ENCODE results near the gene LSAMP. TPM values are rescaled to one million over a fixed set of nuclear protein-coding genes. Genes with fewer than 3 reads are reported as not detected.

The LSAMP gene
- polyA plus RNA-seq, 1 of the 3 experiments (the other 2 are of a cell fraction): 6.6 TPM

GRCh38 chr3:116394365-116394764 is 50.9 kb downstream of the LSAMP start:
- TF ChIP-seq RAD21 (IDR thresholded peaks at IDR 0.05; ENCODE audit: low read length): no peak
- CTCF ChIA-PET: interaction anchor here (0.8 to 1.0 kb wide), 2 partner anchors 10 to 97 kb away, joined by 3 read pairs; no protein-coding TSS in a partner anchor
- no peaks in the 10 kb centered on the region for H3K9me2 ChIP-seq
- no peaks in the 10 kb centered on the region for H3K9me3 ChIP-seq
- H3K79me2 ChIP-seq (ENCODE audit: insufficient read depth): no peaks in the 10 kb centered on the region
- no peaks in the 10 kb centered on the region for H3F3A ChIP-seq (replicated peaks; ENCODE audit: insufficient read depth)
- POLR2A ChIA-PET: no interaction called here
- no peaks in the 10 kb centered on the region for H3K36me3 ChIP-seq (replicated peaks in 1 of 2; ENCODE audit: control insufficient read depth in 1 of 2, insufficient read depth in 2 of 2, low read length in 1 of 2)
- H3K4me1 ChIP-seq (ENCODE audit: control insufficient read depth in 1 of 2, insufficient read depth in 2 of 2, low read depth in 1 of 2, low read length in 1 of 2): no peaks in the 10 kb centered on the region
- H2AFZ ChIP-seq (ENCODE audit: low read depth): no peak overlapping the region
- H3K4me3 ChIP-seq (ENCODE audit: low read depth in 2 of 2, low read length in 1 of 2): no peak overlapping the region
- no peak for DNase-seq
- H3K27me3 ChIP-seq (ENCODE audit: insufficient read depth): no peaks in the 10 kb centered on the region
- WGBS (ENCODE audit: low lambda C conversion rate): 41% methylated on average over 4 of the region's 4 CpGs
- H3K9ac ChIP-seq: no peak overlapping the region
- H3K4me2 ChIP-seq: no peak overlapping the region
- H3K27ac ChIP-seq (ENCODE audit: low read depth in 2 of 2, low read length in 1 of 2): no peak overlapping the region
- no peaks in the 10 kb centered on the region for H4K20me1 ChIP-seq (ENCODE audit: insufficient read depth)

- Histone ChIP-seq H3K79me2 (ENCODE audit: insufficient read depth) (no peaks in the 10 kb centered on the region), H3F3A (replicated peaks; ENCODE audit: insufficient read depth) (no peaks in the 10 kb centered on the region), H3K27me3 (ENCODE audit: insufficient read depth) (no peaks in the 10 kb centered on the region), H4K20me1 (ENCODE audit: insufficient read depth) (no peaks in the 10 kb centered on the region), H3K36me3 (replicated peaks in 1 of 2; ENCODE audit: control insufficient read depth in 1 of 2, insufficient read depth in 2 of 2, low read length in 1 of 2) (no peaks in the 10 kb centered on the region), H3K4me3 (ENCODE audit: low read depth in 2 of 2, low read length in 1 of 2) (no peak overlapping the region), H3K4me2 (no peak overlapping the region), H3K9ac (no peak overlapping the region), H3K9me2 (no peaks in the 10 kb centered on the region), H3K9me3 (no peaks in the 10 kb centered on the region), H3K27ac (ENCODE audit: low read depth in 2 of 2, low read length in 1 of 2) (no peak overlapping the region), H2AFZ (ENCODE audit: low read depth) (no peak overlapping the region), H3K4me1 (ENCODE audit: control insufficient read depth in 1 of 2, insufficient read depth in 2 of 2, low read depth in 1 of 2, low read length in 1 of 2) (no peaks in the 10 kb centered on the region; a peak in 1 of 4 replicates)
- POLR2A ChIA-PET: no interaction called here
- CTCF ChIA-PET: no interaction called here
- TF ChIP-seq RFX5 (IDR thresholded peaks at IDR 0.05; ENCODE audit: low read length): no peak
- TF ChIP-seq ELF1 (IDR thresholded peaks at IDR 0.05): no peak
- TF ChIP-seq TEAD4 (IDR thresholded peaks at IDR 0.05; ENCODE audit: borderline replicate concordance, insufficient read depth): no peak
- no peak for TF ChIP-seq FOXM1 (IDR thresholded peaks at IDR 0.05; ENCODE audit: low read depth)
- TF ChIP-seq IRF3 (IDR thresholded peaks at IDR 0.05; ENCODE audit: low read depth, low read length): no peak
- no peak for TF ChIP-seq RAD21 (IDR thresholded peaks at IDR 0.05; ENCODE audit: low read length)
- TF ChIP-seq CTCF (IDR thresholded peaks at IDR 0.05): no peak
- no peak for TF ChIP-seq TAF1 (IDR thresholded peaks at IDR 0.05; ENCODE audit: borderline replicate concordance, low read depth, low read length)
- TF ChIP-seq USF1 (IDR thresholded peaks at IDR 0.05; ENCODE audit: borderline replicate concordance, low read depth): no peak
- no peak for TF ChIP-seq USF2 (IDR thresholded peaks at IDR 0.05; ENCODE audit: borderline replicate concordance, low read depth, low read length)
- TF ChIP-seq RXRA (IDR thresholded peaks at IDR 0.05; ENCODE audit: borderline replicate concordance, low read depth): no peak
- no peak for TF ChIP-seq POLR2AphosphoS5 (IDR thresholded peaks at IDR 0.05; ENCODE audit: low read depth, low read length)
- no peak for TF ChIP-seq REST (IDR thresholded peaks at IDR 0.05; ENCODE audit: low read depth, low read length)
- TF ChIP-seq MXI1 (IDR thresholded peaks at IDR 0.05; ENCODE audit: low read depth, low read length): no peak
- no peak for TF ChIP-seq SIN3A (IDR thresholded peaks at IDR 0.05; ENCODE audit: borderline replicate concordance, low read depth, low read length)
- TF ChIP-seq SMC3 (IDR thresholded peaks at IDR 0.05; ENCODE audit: low read depth, low read length): no peak
- WGBS (ENCODE audit: low lambda C conversion rate): 57% methylated on average over 3 of the region's 3 CpGs
- no peak for DNase-seq
Measured at GRCh38 chr3:116393199-116393598, 52.1 kb downstream of the LSAMP start.

Data from SK-N-SH (cell line).